K562 (cell line): ENCODE measurements around the gene SPINT2. TPM values are rescaled to one million over a fixed set of nuclear protein-coding genes. Genes with fewer than 3 reads are reported as not detected.
A peak's percentile ranks its signal among the peaks of the same experiment; 100 is the strongest.

Experiments used
- ATAC-seq: fragments of 200-7000 bp; cut with Tn5 transposase; 3 replicates; pipeline ENCODE4 v1.9.1; 2020; ENCODE audit warnings: moderate library complexity
- BruUV-seq: library from RNA; stranded (reverse); fragments of 400-500 nt; replicated peaks from 2 replicates; lab custom pipeline; 2021; lab: Mats Ljungman, UMichigan
- CTCF ChIA-PET: fragments of 300-600 bp; formaldehyde crosslinking; extraction: SDS; loops from one replicate; lab custom pipeline; 2021; ENCODE audit warnings: low intra/inter-chr PET ratio; lab: Yijun Ruan, JAX
- POLR2A ChIA-PET: fragments of 300-600, 350-650 bp; sonication (Branson Sonifier 250); formaldehyde crosslinking; extraction: SDS; loops from one replicate; lab custom pipeline; 2021; ENCODE audit warnings: antibody characterized with exemption, inconsistent platforms; lab: Yijun Ruan, JAX
- DNase-seq, 4 experiments: peaks; one replicate each; pipeline versions ENCODE4 v3.0.0 to v3.0.0-alpha.2; 2011 to 2018; ENCODE audit warnings: low spot score in 3 of 4, mixed read lengths in 3 of 4; ENCODE audit errors: extremely low read depth in 1 of 4
- FAIRE-seq: peaks from 2 replicates; lab custom pipeline; 2011; peaks lifted over from hg19 to GRCh38; lab: Jason Lieb, UNC
- H2AFZ ChIP-seq: 2 replicates; pipeline ENCODE4 v1.6.0; 2011; ENCODE audit warnings: low read depth, low read length, control low read depth, inconsistent platforms
- H3K27ac ChIP-seq: fragments of 200-600 bp; 3 replicates; pipeline ENCODE4 v1.8.0; 2011; ENCODE audit warnings: low read depth, mild to moderate bottlenecking, control low read depth, inconsistent platforms, low read length, moderate library complexity, mixed read lengths; ENCODE audit errors: extremely low read depth
- H3K27me3 ChIP-seq, 2 experiments: fragments of 300-600 bp in 1 of 2; 2 replicates in 1 of 2; 3 replicates in 1 of 2; pipeline versions ENCODE4 v1.6.0 to v1.8.0; 2011; ENCODE audit warnings: inconsistent platforms in 2 of 2, low read length in 2 of 2, mild to moderate bottlenecking in 1 of 2, mixed read lengths in 1 of 2, moderate library complexity in 1 of 2; ENCODE audit not compliant: control insufficient read depth in 2 of 2, insufficient read depth in 2 of 2
- H3K36me3 ChIP-seq: fragments of 300-600 bp; 3 replicates; pipeline ENCODE4 v1.8.0; 2011; ENCODE audit warnings: mild to moderate bottlenecking, low read length, inconsistent platforms; ENCODE audit not compliant: control insufficient read depth, insufficient read depth
- H3K4me1 ChIP-seq, 2 experiments: fragments of 200-600 bp in 1 of 2; replicated peaks in 1 of 2; 2 replicates in 1 of 2; 3 replicates in 1 of 2; pipeline versions ENCODE4 v1.5.1 to v1.8.0; 2011; ENCODE audit warnings: inconsistent platforms in 2 of 2, low read length in 2 of 2, mild to moderate bottlenecking in 1 of 2, mixed read lengths in 1 of 2, moderate library complexity in 1 of 2; ENCODE audit not compliant: control insufficient read depth in 2 of 2, insufficient read depth in 2 of 2
- H3K4me2 ChIP-seq: 2 replicates; pipeline ENCODE4 v1.6.1; 2011; ENCODE audit warnings: low read length, control low read depth, inconsistent platforms, mixed read lengths; ENCODE audit not compliant: insufficient read depth
- H3K4me3 ChIP-seq: fragments of 200-600 bp; sonication (generic), shearing (Covaris generic); 2 replicates; pipeline ENCODE4 v1.5.1; 2016; ENCODE audit warnings: control low read depth, inconsistent platforms
- H3K79me2 ChIP-seq: fragments of 200-600 bp; 3 replicates; pipeline ENCODE4 v1.8.0; 2011; ENCODE audit warnings: low read length, inconsistent platforms; ENCODE audit not compliant: control insufficient read depth, insufficient read depth
- H3K9ac ChIP-seq, 2 experiments: 2 replicates each; pipeline versions ENCODE4 v1.6.0 to v1.6.1; 2011; ENCODE audit warnings: low read depth in 2 of 2, low read length in 2 of 2, control low read depth in 1 of 2, inconsistent platforms in 1 of 2, mild to moderate bottlenecking in 1 of 2, mixed read lengths in 1 of 2; ENCODE audit not compliant: insufficient read depth in 1 of 2
- H3K9me1 ChIP-seq: one replicate; pipeline ENCODE4 v1.6.0; 2011; ENCODE audit warnings: inconsistent platforms, mild to moderate bottlenecking, low read length, moderate library complexity; ENCODE audit not compliant: control insufficient read depth, insufficient read depth
- H3K9me3 ChIP-seq: replicated peaks from 2 replicates; pipeline ENCODE4 v1.5.1; 2011; ENCODE audit warnings: low read depth, low read length, inconsistent platforms; ENCODE audit not compliant: control insufficient read depth, insufficient read depth
- H4K20me1 ChIP-seq: replicated peaks from 2 replicates; pipeline ENCODE4 v1.6.1; 2011; ENCODE audit warnings: low read length, inconsistent platforms, mixed read lengths; ENCODE audit not compliant: control insufficient read depth, insufficient read depth
- ARNT ChIP-seq, 2 experiments: fragments of 450-650 bp; IDR thresholded peaks; 2 replicates each; pipeline ENCODE4 v1.6.1; 2016; ENCODE audit warnings: mild to moderate bottlenecking in 1 of 2
- CTBP1 ChIP-seq: fragments of 450-650 bp; IDR thresholded peaks from 2 replicates; pipeline ENCODE4 v1.6.1; 2016; ENCODE audit warnings: borderline replicate concordance
- ELF4 ChIP-seq: fragments of 450-650 bp; formaldehyde crosslinking; IDR thresholded peaks from 2 replicates; pipeline ENCODE4 v1.4.0; 2022; ENCODE audit warnings: missing genetic modification characterization
- HDAC2 ChIP-seq: fragments of 450-650 bp; IDR thresholded peaks from 2 replicates; pipeline ENCODE4 v1.6.1; 2016; ENCODE audit warnings: mild to moderate bottlenecking
- LEF1 ChIP-seq: fragments of 450-650 bp; IDR thresholded peaks from 2 replicates; pipeline ENCODE4 v1.6.1; 2016; ENCODE audit warnings: mild to moderate bottlenecking
- NBN ChIP-seq: fragments of 450-650 bp; IDR thresholded peaks from 2 replicates; pipeline ENCODE4 v1.6.1; 2016; ENCODE audit warnings: low read depth, mild to moderate bottlenecking
- PHF8 ChIP-seq: fragments of 200-600 bp; sonication (generic); IDR thresholded peaks from 2 replicates; pipeline ENCODE4 v1.6.1; 2012; ENCODE audit warnings: mixed run types, mild to moderate bottlenecking, inconsistent platforms, low read length, moderate library complexity, borderline replicate concordance
- POLR2B ChIP-seq: fragments of 450-650 bp; IDR thresholded peaks from 2 replicates; pipeline ENCODE4 v1.6.1; 2018; ENCODE audit warnings: low read depth; ENCODE audit not compliant: partially characterized antibody
- SIN3A ChIP-seq, 2 experiments: fragments of 150-350 bp in 1 of 2; IDR thresholded peaks; 2 replicates each; pipeline ENCODE4 v1.6.1; 2011 to 2016; ENCODE audit warnings: borderline replicate concordance in 2 of 2, low read depth in 2 of 2, low read length in 2 of 2, mild to moderate bottlenecking in 2 of 2, moderate library complexity in 2 of 2; ENCODE audit not compliant: control insufficient read depth in 1 of 2
- SMARCA5 ChIP-seq: fragments of 450-650 bp; IDR thresholded peaks from 2 replicates; pipeline ENCODE4 v1.6.1; 2016
- WGBS: fragments of 100-300 bp; shearing (Covaris generic); methylation state at CpG from one replicate; pipeline ENCODE4 v1.1.6; 2016; ENCODE audit warnings: low coverage, mixed read lengths; ENCODE audit not compliant: insufficient coverage; ENCODE audit errors: missing lambda C conversion rate; 5-methylcytosine and 5-hydroxymethylcytosine counted together
- in situ Hi-C: fragments of 300-500 bp; cut with MboI; formaldehyde crosslinking; loops from 4 replicates; pipeline ENCODE4 v1.15.0; 2018; ENCODE audit warnings: inconsistent platforms, mixed read lengths
- intact Hi-C: fragments of 100-400 bp; cut with micrococcal nuclease; formaldehyde crosslinking; loops from 2 replicates; pipeline ENCODE4 v1.14.2; 2022
- polyA plus RNA-seq, 8 experiments: library from polyadenylated mRNA; depleted of rRNA in 4 of 8; stranded (reverse) in 5 of 8; unstranded in 3 of 8; fragments of >200 nt; fragmentation: Nextera tagmentation in 2 of 8; fragmentation: Illumina TruSeq in 1 of 8; extraction: Ambion mirVana in 2 of 8; extraction: Trizol in 1 of 8; gene quantifications; 2 replicates each; pipeline versions ENCODE4 v1.2.1 to v1.2.3, GENCODE V29; 2011 to 2014; ENCODE audit warnings: inconsistent platforms in 1 of 8, missing spikeins in 1 of 8
- total RNA-seq, 7 experiments: library from RNA; depleted of rRNA in 6 of 7; stranded (reverse); fragments of >200 nt in 6 of 7; fragmentation: Illumina TruSeq in 2 of 7; extraction: Trizol in 2 of 7; gene quantifications; 2 replicates each; pipeline versions ENCODE4 v1.2.1 to v1.2.3, GENCODE V29; 2011 to 2021; ENCODE audit warnings: low replicate concordance in 1 of 7
- TF ChIP-seq, protein P1 (sequence below): fragments of 450-650 bp; IDR thresholded peaks from 2 replicates; pipeline ENCODE4 v1.6.1; 2016; ENCODE audit warnings: antibody characterized with exemption
- TF ChIP-seq, protein P2 (sequence below): fragments of 450-650 bp; IDR thresholded peaks from 2 replicates; pipeline ENCODE4 v1.7.0; 2016; ENCODE audit warnings: borderline replicate concordance
- TF ChIP-seq, protein P3 (sequence below), 2 experiments: fragments of 200-800 bp in 1 of 2; sonication (Bioruptor generic) in 1 of 2; sonication (generic) in 1 of 2; formaldehyde crosslinking in 1 of 2; IDR thresholded peaks in 1 of 2; conservative IDR thresholded peaks in 1 of 2; 2 replicates each; pipeline versions ENCODE4 v1.5.0 to v1.6.1; 2016 to 2020; ENCODE audit warnings: missing compliant biosample characterization in 1 of 2, missing genetic modification characterization in 1 of 2, missing genetic modification reagents in 1 of 2
- TF ChIP-seq, protein P4 (sequence below): fragments of 450-650 bp; formaldehyde crosslinking; conservative IDR thresholded peaks from 2 replicates; pipeline ENCODE4 v1.4.0; 2022; ENCODE audit warnings: mild to moderate bottlenecking, missing genetic modification characterization

SPINT2 gene
- total and polyA plus RNA-seq, 9 of the 15 experiments (the other 6 are each of a cell fraction or from before 2014, with no cell fraction given), result 0.65 to 4.5 (median 3.4) TPM

DNA sequence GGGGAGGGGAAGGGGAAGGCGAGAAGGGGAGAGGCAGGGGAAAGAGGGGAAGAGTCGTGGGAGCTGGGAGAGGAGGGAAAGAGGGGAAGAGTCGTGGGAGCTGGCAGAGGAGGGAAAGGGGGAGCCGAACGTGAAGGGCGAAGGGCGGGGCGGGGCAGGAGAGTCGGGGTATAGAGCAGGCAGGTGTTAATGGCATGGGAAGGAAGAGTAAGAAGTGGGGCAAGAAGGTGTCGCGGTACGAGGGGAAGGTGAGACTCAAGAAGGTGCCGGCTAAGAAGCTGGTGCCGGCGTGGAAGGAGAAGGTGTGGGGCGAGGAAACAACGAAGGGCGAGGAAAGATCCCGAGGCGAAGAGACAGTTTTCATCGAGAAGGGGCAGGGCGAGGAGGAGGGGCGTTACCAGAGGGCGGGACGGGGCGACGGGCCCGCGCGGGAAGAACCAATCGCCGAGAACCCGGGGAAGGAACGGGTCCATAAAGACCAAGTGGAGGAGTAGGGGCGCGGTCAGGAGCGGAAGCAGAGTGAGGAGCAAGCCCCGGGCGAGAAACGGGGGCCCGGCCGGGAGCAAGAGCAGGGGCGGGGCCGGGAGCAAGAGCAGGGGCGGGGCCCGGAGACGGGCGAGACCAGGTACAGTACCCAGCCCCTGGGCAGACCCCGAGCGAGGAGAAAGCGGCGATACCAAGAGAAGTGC is 71.7 kb downstream of the SPINT2 start:
- peak; percentile 92 for ATAC-seq
- ChIA-PET POLR2A (interaction anchor here (0.5 to 2.6 kb wide), 4 partner anchors 15 to 341 kb away, joined by 3 to 8 read pairs (median 4); no protein-coding TSS in a partner anchor), CTCF (interaction anchor here (0.6 to 3.6 kb wide), 6 partner anchors 92 to 434 kb away, joined by 3 to 41 read pairs (median 12); no protein-coding TSS in a partner anchor)
- peak; percentile 88 for FAIRE-seq
- intact Hi-C loops (loop anchor here (1.0 to 5.0 kb wide), 7 partner anchors 20 to 433 kb away; partner anchors contain the start of genes GGN, PSMD8 and SPRED3), in situ Hi-C loops (loop anchor here (25.0 kb wide), 1 partner anchor 424 kb away; the partner anchor contains the start of genes SIPA1L3 and WDR87)
- Histone ChIP-seq H3K4me3 (peak overlapping the region; percentile 85), H4K20me1 (no peaks in the 10 kb centered on the region), H3K9ac (peak overlapping the region; percentile 71 to 86), H3K36me3 (no peaks in the 10 kb centered on the region), H3K27me3 (no peaks in the 10 kb centered on the region), H3K4me1 (peaks cover 13 to 34% of the 10 kb centered on the region in 2 experiments; a peak in 4 of 5 replicates), H3K4me2 (peak overlapping the region; percentile 95), H3K9me1 (no peaks in the 10 kb centered on the region), H3K9me3 (no peaks in the 10 kb centered on the region), H3K27ac (peak overlapping the region; percentile 88), H2AFZ (peak overlapping the region; percentile 90), H3K79me2 (peaks cover 2% of the 10 kb centered on the region; the same call in 1 of the 3 replicates)
- no TSS peak for BruUV-seq
- 0% methylated on average over 27 of the region's 52 CpGs for WGBS
- peak; percentile 92 to 98 (median 94) for DNase-seq
- TF ChIP-seq HDAC2 (0 out of 2 replicates have a peak, but pooled peaks have one; percentile 12), SMARCA5 (peak; percentile 77; the same call in 1 of the 2 replicates), ELF4 (CRISPR knock-in tag) (peak; percentile 94), SIN3A (IDR thresholded peaks at IDR 0.05; ENCODE audit: borderline replicate concordance in 2 of 2, control insufficient read depth in 1 of 2, low read depth in 2 of 2, low read length in 2 of 2) (peak; percentile 1 to 22; a peak in 1 of 4 replicates), POLR2B (peak; percentile 80), ARNT (IDR thresholded peaks at IDR 0.05) (peak; percentile 17 to 53; a peak in 1 of 4 replicates), NBN (peak; percentile 28), CTBP1 (peak; percentile 56; the same call in 1 of the 2 replicates), PHF8 (peak; percentile 54; the same call in 1 of the 2 replicates), LEF1 (no peak)
- TF ChIP-seq, protein P1, sequence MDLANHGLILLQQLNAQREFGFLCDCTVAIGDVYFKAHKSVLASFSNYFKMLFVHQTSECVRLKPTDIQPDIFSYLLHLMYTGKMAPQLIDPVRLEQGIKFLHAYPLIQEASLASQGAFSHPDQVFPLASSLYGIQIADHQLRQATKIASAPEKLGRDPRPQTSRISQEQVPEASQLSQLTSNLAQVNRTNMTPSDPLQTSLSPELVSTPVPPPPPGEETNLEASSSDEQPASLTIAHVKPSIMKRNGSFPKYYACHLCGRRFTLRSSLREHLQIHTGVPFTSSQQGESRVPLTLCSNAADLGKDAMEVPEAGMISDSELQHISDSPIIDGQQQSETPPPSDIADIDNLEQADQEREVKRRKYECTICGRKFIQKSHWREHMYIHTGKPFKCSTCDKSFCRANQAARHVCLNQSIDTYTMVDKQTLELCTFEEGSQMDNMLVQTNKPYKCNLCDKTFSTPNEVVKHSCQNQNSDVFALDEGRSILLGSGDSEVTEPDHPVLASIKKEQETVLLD, result peak; percentile 36; the same call in 1 of the 2 replicates
- TF ChIP-seq, protein P2, sequence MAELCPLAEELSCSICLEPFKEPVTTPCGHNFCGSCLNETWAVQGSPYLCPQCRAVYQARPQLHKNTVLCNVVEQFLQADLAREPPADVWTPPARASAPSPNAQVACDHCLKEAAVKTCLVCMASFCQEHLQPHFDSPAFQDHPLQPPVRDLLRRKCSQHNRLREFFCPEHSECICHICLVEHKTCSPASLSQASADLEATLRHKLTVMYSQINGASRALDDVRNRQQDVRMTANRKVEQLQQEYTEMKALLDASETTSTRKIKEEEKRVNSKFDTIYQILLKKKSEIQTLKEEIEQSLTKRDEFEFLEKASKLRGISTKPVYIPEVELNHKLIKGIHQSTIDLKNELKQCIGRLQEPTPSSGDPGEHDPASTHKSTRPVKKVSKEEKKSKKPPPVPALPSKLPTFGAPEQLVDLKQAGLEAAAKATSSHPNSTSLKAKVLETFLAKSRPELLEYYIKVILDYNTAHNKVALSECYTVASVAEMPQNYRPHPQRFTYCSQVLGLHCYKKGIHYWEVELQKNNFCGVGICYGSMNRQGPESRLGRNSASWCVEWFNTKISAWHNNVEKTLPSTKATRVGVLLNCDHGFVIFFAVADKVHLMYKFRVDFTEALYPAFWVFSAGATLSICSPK, result peak; percentile 76; the same call in 1 of the 2 replicates
- TF ChIP-seq, protein P3, sequence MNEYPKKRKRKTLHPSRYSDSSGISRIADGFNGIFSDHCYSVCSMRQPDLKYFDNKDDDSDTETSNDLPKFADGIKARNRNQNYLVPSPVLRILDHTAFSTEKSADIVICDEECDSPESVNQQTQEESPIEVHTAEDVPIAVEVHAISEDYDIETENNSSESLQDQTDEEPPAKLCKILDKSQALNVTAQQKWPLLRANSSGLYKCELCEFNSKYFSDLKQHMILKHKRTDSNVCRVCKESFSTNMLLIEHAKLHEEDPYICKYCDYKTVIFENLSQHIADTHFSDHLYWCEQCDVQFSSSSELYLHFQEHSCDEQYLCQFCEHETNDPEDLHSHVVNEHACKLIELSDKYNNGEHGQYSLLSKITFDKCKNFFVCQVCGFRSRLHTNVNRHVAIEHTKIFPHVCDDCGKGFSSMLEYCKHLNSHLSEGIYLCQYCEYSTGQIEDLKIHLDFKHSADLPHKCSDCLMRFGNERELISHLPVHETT (CRISPR knock-in tag; conservative IDR thresholded peaks at IDR 0.05 in 1 of 2, IDR thresholded peaks at IDR 0.05 in 1 of 2), result peak in 1 of 2 experiments; percentile 56; a peak in 1 of 4 replicates
- TF ChIP-seq, protein P4, sequence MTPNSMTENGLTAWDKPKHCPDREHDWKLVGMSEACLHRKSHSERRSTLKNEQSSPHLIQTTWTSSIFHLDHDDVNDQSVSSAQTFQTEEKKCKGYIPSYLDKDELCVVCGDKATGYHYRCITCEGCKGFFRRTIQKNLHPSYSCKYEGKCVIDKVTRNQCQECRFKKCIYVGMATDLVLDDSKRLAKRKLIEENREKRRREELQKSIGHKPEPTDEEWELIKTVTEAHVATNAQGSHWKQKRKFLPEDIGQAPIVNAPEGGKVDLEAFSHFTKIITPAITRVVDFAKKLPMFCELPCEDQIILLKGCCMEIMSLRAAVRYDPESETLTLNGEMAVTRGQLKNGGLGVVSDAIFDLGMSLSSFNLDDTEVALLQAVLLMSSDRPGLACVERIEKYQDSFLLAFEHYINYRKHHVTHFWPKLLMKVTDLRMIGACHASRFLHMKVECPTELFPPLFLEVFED (CRISPR knock-in tag), result peak; percentile 89; the same call in 1 of the 2 replicates
